Endothelial cell of umbilical vein (primary cell): ENCODE measurements around the gene IKZF1. TPM values are rescaled to one million over a fixed set of nuclear protein-coding genes. Genes with fewer than 3 reads are reported as not detected.

Experiments
- BruUV-seq: library from RNA; stranded (reverse); fragments of 400-500 nt; replicated peaks from 2 replicates; lab custom pipeline; 2021; lab: Mats Ljungman, UMichigan
- CTCF ChIA-PET: fragments of 300-600, 350-600 bp; sonication (Branson Sonifier 250); formaldehyde crosslinking; loops from one replicate; lab custom pipeline; 2021; ENCODE audit warnings: antibody characterized with exemption, inconsistent platforms; lab: Charles Lee
- POLR2A ChIA-PET: fragments of 300-600, 350-600 bp; sonication (Branson Sonifier 250); formaldehyde crosslinking; loops from one replicate; lab custom pipeline; 2021; ENCODE audit warnings: antibody characterized with exemption, inconsistent platforms; lab: Charles Lee
- DNase-seq: peaks from one replicate; pipeline ENCODE4 v3.0.0-alpha.2; 2011; ENCODE audit warnings: low read depth, low spot score
- FAIRE-seq: peaks from 2 replicates; lab custom pipeline; 2011; peaks lifted over from hg19 to GRCh38; lab: Jason Lieb, UNC
- H2AFZ ChIP-seq: 2 replicates; pipeline ENCODE4 v1.6.0; 2012; ENCODE audit warnings: low read depth, low read length, control low read depth, inconsistent platforms
- H3K27ac ChIP-seq: 2 replicates; pipeline ENCODE4 v1.5.1; 2011; ENCODE audit warnings: low read depth, mild to moderate bottlenecking, control low read depth, low read length, moderate library complexity; ENCODE audit not compliant: insufficient read depth
- H3K27me3 ChIP-seq, 2 experiments: 2 replicates each; pipeline versions ENCODE4 v1.6.0 to v1.6.1; 2011; ENCODE audit warnings: low read length in 2 of 2, mixed read lengths in 1 of 2; ENCODE audit not compliant: control insufficient read depth in 2 of 2, insufficient read depth in 2 of 2
- H3K36me3 ChIP-seq, 2 experiments: 2 replicates in 1 of 2; 3 replicates in 1 of 2; pipeline ENCODE4 v1.5.1; 2011; ENCODE audit warnings: low read length in 2 of 2, mild to moderate bottlenecking in 1 of 2, moderate library complexity in 1 of 2; ENCODE audit not compliant: control insufficient read depth in 2 of 2, insufficient read depth in 2 of 2; ENCODE audit errors: extremely low read depth in 1 of 2
- H3K4me1 ChIP-seq: 3 replicates; pipeline ENCODE4 v1.5.1; 2011; ENCODE audit warnings: mild to moderate bottlenecking, low read length; ENCODE audit not compliant: control insufficient read depth, insufficient read depth; ENCODE audit errors: extremely low read depth
- H3K4me2 ChIP-seq: 2 replicates; pipeline ENCODE4 v1.6.1; 2011; ENCODE audit warnings: low read length, control low read depth, mixed read lengths; ENCODE audit not compliant: insufficient read depth
- H3K4me3 ChIP-seq, 3 experiments: fragments of 200-600 bp in 1 of 3; sonication (generic), shearing (Covaris generic) in 1 of 3; replicated peaks in 1 of 3; 2 replicates each; pipeline ENCODE4 v1.5.1; 2011 to 2016; ENCODE audit warnings: control low read depth in 3 of 3, low read length in 3 of 3, mild to moderate bottlenecking in 2 of 3, inconsistent platforms in 1 of 3, low read depth in 1 of 3, moderate library complexity in 1 of 3; ENCODE audit not compliant: insufficient read depth in 1 of 3
- H3K79me2 ChIP-seq: 2 replicates; pipeline ENCODE4 v1.6.0; 2012; ENCODE audit warnings: low read length, inconsistent platforms; ENCODE audit not compliant: control insufficient read depth, insufficient read depth
- H3K9ac ChIP-seq: replicated peaks from 2 replicates; pipeline ENCODE3; 2011; ENCODE audit warnings: low read length, control low read depth; ENCODE audit not compliant: insufficient read depth; ENCODE audit errors: extremely low read depth
- H3K9me1 ChIP-seq: replicated peaks from 3 replicates; pipeline ENCODE4 v1.6.0; 2011; ENCODE audit warnings: mild to moderate bottlenecking, low read length; ENCODE audit not compliant: control insufficient read depth, insufficient read depth; ENCODE audit errors: extremely low read depth
- H3K9me3 ChIP-seq: replicated peaks from 2 replicates; pipeline ENCODE4 v1.5.1; 2012; ENCODE audit warnings: low read length, inconsistent platforms; ENCODE audit not compliant: control insufficient read depth, insufficient read depth
- H4K20me1 ChIP-seq: replicated peaks from 2 replicates; pipeline ENCODE3; 2011; ENCODE audit warnings: mild to moderate bottlenecking, low read length; ENCODE audit not compliant: control insufficient read depth, insufficient read depth; ENCODE audit errors: extremely low read depth
- EZH2 ChIP-seq: IDR thresholded peaks from 2 replicates; pipeline ENCODE4 v1.6.1; 2012; ENCODE audit warnings: borderline replicate concordance, low read depth, mild to moderate bottlenecking, moderate library complexity, low read length, inconsistent platforms; ENCODE audit not compliant: severe bottlenecking
- FOS ChIP-seq: IDR thresholded peaks from 2 replicates; pipeline ENCODE4 v1.6.1; 2011; ENCODE audit warnings: mild to moderate bottlenecking, low read length, moderate library complexity, borderline replicate concordance; ENCODE audit not compliant: insufficient read depth
- GATA2 ChIP-seq: IDR thresholded peaks from 2 replicates; pipeline ENCODE4 v1.7.0; 2011; ENCODE audit warnings: low read depth, mild to moderate bottlenecking, moderate library complexity, mixed read lengths, low read length; ENCODE audit not compliant: insufficient read length, insufficient read depth
- JUN ChIP-seq: IDR thresholded peaks from 2 replicates; pipeline ENCODE4 v1.6.1; 2011; ENCODE audit warnings: borderline replicate concordance, low read depth; ENCODE audit not compliant: insufficient read length, insufficient read depth
- MYC ChIP-seq: IDR thresholded peaks from one replicate; pipeline ENCODE4 v1.6.1; 2011; ENCODE audit warnings: mild to moderate bottlenecking, low read depth, low read length
- POLR2A ChIP-seq: IDR thresholded peaks from 2 replicates; pipeline ENCODE4 v1.6.1; 2012; ENCODE audit warnings: low read depth, mild to moderate bottlenecking, control low read depth, low read length
- POLR2AphosphoS5 ChIP-seq: IDR thresholded peaks from 2 replicates; pipeline ENCODE4 v1.6.1; 2012; ENCODE audit warnings: low read depth, mild to moderate bottlenecking, control low read depth, low read length, moderate library complexity; ENCODE audit not compliant: insufficient read depth
- dilution Hi-C: fragments of 300-500 bp; cut with MboI; formaldehyde crosslinking; loops from one replicate; pipeline ENCODE4 v1.15.0; 2019; ENCODE audit warnings: low sequenced_read_pairs; ENCODE audit not compliant: extremely low pct_ligation_motif_present
- intact Hi-C: fragments of 100-400 bp; cut with micrococcal nuclease; formaldehyde crosslinking; loops from one replicate; pipeline ENCODE4 v1.10.0; 2022
- polyA plus RNA-seq, 4 experiments: library from polyadenylated mRNA; depleted of rRNA in 3 of 4; stranded (reverse) in 3 of 4; unstranded in 1 of 4; fragments of >200 nt; gene quantifications; 2 replicates each; pipeline versions ENCODE4 v1.2.1 to v1.2.3, GENCODE V29; 2011 to 2012; ENCODE audit warnings: missing spikeins in 1 of 4
- total RNA-seq: library from RNA; stranded (reverse); gene quantifications from 2 replicates; pipeline ENCODE4 v1.2.3, GENCODE V29; 2021
- TF ChIP-seq, protein P1 (sequence below): IDR thresholded peaks from 2 replicates; pipeline ENCODE4 v1.6.1; 2011; ENCODE audit not compliant: insufficient read depth, insufficient read length
- TF ChIP-seq, protein P2 (sequence below), 2 donors: IDR thresholded peaks; 1 replicate in 1 of 2; 2 replicates in 1 of 2; pipeline ENCODE4 v1.5.1; 2011; ENCODE audit warnings: low read length in 2 of 2, mild to moderate bottlenecking in 2 of 2, moderate library complexity in 2 of 2, control low read depth in 1 of 2, inconsistent platforms in 1 of 2, low read depth in 1 of 2; ENCODE audit not compliant: insufficient read depth in 1 of 2; ENCODE audit errors: extremely low read depth in 1 of 2

Gene IKZF1
- total and polyA plus RNA-seq, 2 donors (not counting 3 experiments of a cell fraction or from before 2014, with no cell fraction given): 0.01 to 0.20 TPM

DNA sequence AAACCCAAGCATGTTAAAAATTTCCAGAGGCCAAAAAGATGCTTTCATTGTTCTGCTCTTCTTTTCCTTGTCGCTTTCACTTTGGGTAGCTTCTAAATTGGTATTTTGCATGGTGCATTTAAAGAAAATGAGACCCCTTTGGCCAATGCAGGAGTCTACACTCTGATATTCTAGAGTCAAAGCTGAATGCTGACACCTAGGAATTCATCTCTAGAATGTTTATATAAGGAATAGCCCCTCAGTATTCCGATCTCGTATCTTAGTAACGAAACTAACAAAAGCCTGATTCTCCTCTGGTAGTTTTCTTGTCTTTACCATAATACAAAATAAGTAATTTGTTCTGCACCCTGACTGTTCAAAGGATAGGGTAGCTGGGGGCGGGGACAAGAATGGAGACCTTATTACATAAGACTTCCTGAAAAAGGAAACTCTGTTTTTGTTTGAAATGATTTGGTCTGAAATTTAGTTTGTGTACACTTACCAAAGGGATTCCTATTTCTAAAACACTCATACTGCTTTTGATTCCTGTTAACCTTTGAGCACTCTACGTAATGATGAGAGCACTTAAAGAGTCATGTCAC, 17.1 kb downstream of the IKZF1 start:
- no peak overlapping the region for H3K4me2 ChIP-seq
- H3K36me3 ChIP-seq: no peaks in the 10 kb centered on the region
- TF ChIP-seq JUN: no peak
- TF ChIP-seq MYC: no peak
- TF ChIP-seq, protein P1, sequence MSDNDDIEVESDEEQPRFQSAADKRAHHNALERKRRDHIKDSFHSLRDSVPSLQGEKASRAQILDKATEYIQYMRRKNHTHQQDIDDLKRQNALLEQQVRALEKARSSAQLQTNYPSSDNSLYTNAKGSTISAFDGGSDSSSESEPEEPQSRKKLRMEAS: no peak
- no peak for TF ChIP-seq POLR2A
- DNase-seq (no peak), FAIRE-seq (no peak)
- ChIA-PET CTCF (no interaction called here), POLR2A (no interaction called here)
- intact Hi-C loops: no loop called here
- no peaks in the 10 kb centered on the region for H3K79me2 ChIP-seq
- dilution Hi-C loops: no loop called here
- H3K4me3 ChIP-seq: no peak overlapping the region
- no TSS peak for BruUV-seq
- no peak overlapping the region for H2AFZ ChIP-seq
- peaks cover 0 to under 1% of the 10 kb centered on the region in 2 experiments for H3K27me3 ChIP-seq
- no peaks in the 10 kb centered on the region for H3K9me3 ChIP-seq
- no peak overlapping the region for H3K9ac ChIP-seq
- H3K9me1 ChIP-seq: no peaks in the 10 kb centered on the region
- H3K4me1 ChIP-seq: no peaks in the 10 kb centered on the region
- no peak overlapping the region for H3K27ac ChIP-seq
- H4K20me1 ChIP-seq: no peaks in the 10 kb centered on the region

DNA sequence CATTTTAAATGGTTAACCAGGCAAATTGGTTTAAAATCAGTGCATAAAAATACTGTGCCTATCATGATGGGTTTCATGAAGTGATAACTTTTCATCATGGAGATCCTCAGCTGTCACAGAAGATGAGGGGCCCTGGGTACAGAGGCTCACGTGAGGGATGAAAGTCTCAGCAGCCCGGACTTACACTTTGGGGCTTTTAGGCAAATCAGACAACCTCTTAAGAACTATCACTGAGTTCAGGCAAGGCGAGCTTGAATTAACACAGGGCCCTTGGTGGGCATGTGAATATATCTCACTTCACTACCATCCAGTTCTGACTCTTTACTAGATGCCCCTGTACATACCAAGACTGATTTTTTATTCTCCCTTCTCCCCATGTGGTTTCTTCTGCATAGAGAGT, 19.6 kb downstream of the IKZF1 start:
- TF ChIP-seq EZH2 (no peak), POLR2AphosphoS5 (no peak), POLR2A (no peak), FOS (no peak), JUN (no peak), MYC (no peak), GATA2 (no peak)
- TF ChIP-seq, protein P2, sequence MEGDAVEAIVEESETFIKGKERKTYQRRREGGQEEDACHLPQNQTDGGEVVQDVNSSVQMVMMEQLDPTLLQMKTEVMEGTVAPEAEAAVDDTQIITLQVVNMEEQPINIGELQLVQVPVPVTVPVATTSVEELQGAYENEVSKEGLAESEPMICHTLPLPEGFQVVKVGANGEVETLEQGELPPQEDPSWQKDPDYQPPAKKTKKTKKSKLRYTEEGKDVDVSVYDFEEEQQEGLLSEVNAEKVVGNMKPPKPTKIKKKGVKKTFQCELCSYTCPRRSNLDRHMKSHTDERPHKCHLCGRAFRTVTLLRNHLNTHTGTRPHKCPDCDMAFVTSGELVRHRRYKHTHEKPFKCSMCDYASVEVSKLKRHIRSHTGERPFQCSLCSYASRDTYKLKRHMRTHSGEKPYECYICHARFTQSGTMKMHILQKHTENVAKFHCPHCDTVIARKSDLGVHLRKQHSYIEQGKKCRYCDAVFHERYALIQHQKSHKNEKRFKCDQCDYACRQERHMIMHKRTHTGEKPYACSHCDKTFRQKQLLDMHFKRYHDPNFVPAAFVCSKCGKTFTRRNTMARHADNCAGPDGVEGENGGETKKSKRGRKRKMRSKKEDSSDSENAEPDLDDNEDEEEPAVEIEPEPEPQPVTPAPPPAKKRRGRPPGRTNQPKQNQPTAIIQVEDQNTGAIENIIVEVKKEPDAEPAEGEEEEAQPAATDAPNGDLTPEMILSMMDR (IDR thresholded peaks at IDR 0.05; ENCODE audit: extremely low read depth in 1 of 2, insufficient read depth in 1 of 2, low read depth in 1 of 2, low read length in 2 of 2): no peak
- TF ChIP-seq, protein P1: no peak
- DNase-seq (no peak), FAIRE-seq (no peak)
- ChIA-PET CTCF (no interaction called here), POLR2A (no interaction called here)
- no peaks in the 10 kb centered on the region for H3K27me3 ChIP-seq
- intact Hi-C loops (no loop called here), dilution Hi-C loops (no loop called here)
- BruUV-seq: no TSS peak
- no peak overlapping the region for H3K27ac ChIP-seq
- no peaks in the 10 kb centered on the region for H3K36me3 ChIP-seq
- H3K4me3 ChIP-seq: no peak overlapping the region
- no peak overlapping the region for H3K9ac ChIP-seq
- no peaks in the 10 kb centered on the region for H3K9me3 ChIP-seq
- no peaks in the 10 kb centered on the region for H3K79me2 ChIP-seq
- no peak overlapping the region for H3K4me2 ChIP-seq
- no peaks in the 10 kb centered on the region for H3K4me1 ChIP-seq
- H4K20me1 ChIP-seq: no peaks in the 10 kb centered on the region
- no peak overlapping the region for H2AFZ ChIP-seq
- no peaks in the 10 kb centered on the region for H3K9me1 ChIP-seq
